Suprapubic skin (tissue), 4 donors: ENCODE data around the gene MLPH. TPM values are rescaled to one million over a fixed set of nuclear protein-coding genes. Genes with fewer than 3 reads are reported as not detected.

ENCODE experiments used
- DNase-seq, 2 donors: peaks; one replicate each; pipeline ENCODE4 v3.0.0-alpha.2; 2019; ENCODE audit warnings: low spot score in 2 of 2
- H3K27ac ChIP-seq: fragments of 200-600 bp; sonication (generic); one replicate; pipeline ENCODE4 v1.5.1; 2019
- H3K27me3 ChIP-seq: fragments of 200-600 bp; sonication (generic); one replicate; pipeline ENCODE4 v1.5.1; 2019
- H3K36me3 ChIP-seq: fragments of 200-600 bp; sonication (generic); one replicate; pipeline ENCODE4 v1.5.1; 2019
- H3K4me1 ChIP-seq: fragments of 200-600 bp; sonication (generic); one replicate; pipeline ENCODE4 v1.5.1; 2019
- H3K4me3 ChIP-seq: fragments of 200-600 bp; sonication (generic); one replicate; pipeline ENCODE4 v1.5.1; 2019; ENCODE audit warnings: mild to moderate bottlenecking
- H3K9me3 ChIP-seq: fragments of 200-600 bp; sonication (generic); one replicate; pipeline ENCODE4 v1.5.1; 2019
- EP300 ChIP-seq: sonication (generic); formaldehyde crosslinking; IDR thresholded peaks from one replicate; pipeline ENCODE4 v1.6.1; 2017; ENCODE audit warnings: antibody characterized with exemption
- POLR2A ChIP-seq, 2 donors: fragments of 450-650 bp; IDR thresholded peaks; one replicate each; pipeline ENCODE4 v1.6.1; 2017; ENCODE audit warnings: antibody characterized with exemption in 2 of 2, mild to moderate bottlenecking in 2 of 2, moderate library complexity in 2 of 2
- POLR2AphosphoS5 ChIP-seq, 3 donors: sonication (generic); formaldehyde crosslinking; IDR thresholded peaks; one replicate each; pipeline ENCODE4 v1.6.1; 2017; ENCODE audit warnings: antibody characterized with exemption in 3 of 3
- WGBS: methylation state at CpG from one replicate; pipeline ENCODE4 v1.1.5; 2018; 5-methylcytosine and 5-hydroxymethylcytosine counted together
- total RNA-seq, 4 donors: library from RNA; depleted of rRNA; stranded (reverse); fragments of >200 nt; gene quantifications; one replicate each; pipeline ENCODE4 v1.1.0, GENCODE V29; 2016
- TF ChIP-seq, protein P1 (sequence below), 2 donors: fragments of 200-600 bp in 1 of 2; fragments of 450-650 bp in 1 of 2; sonication (generic) in 1 of 2; IDR thresholded peaks; one replicate each; pipeline ENCODE4 v1.5.1; 2016 to 2019; ENCODE audit warnings: antibody characterized with exemption in 2 of 2, mild to moderate bottlenecking in 1 of 2, moderate library complexity in 1 of 2

The MLPH gene
- total RNA-seq, 4 donors from 2014 or later, result 8.8 to 41.1 (median 24.4) TPM

- Histone ChIP-seq H3K4me3 (no peak overlapping the region), H3K9me3 (peaks cover under 1% of the 10 kb centered on the region), H3K27me3 (no peaks in the 10 kb centered on the region), H3K4me1 (peaks cover 16% of the 10 kb centered on the region), H3K36me3 (no peaks in the 10 kb centered on the region), H3K27ac (peak overlapping the region; percentile 59)
- WGBS, result 65% methylated on average over 21 of the region's 23 CpGs
- TF ChIP-seq, protein P1, sequence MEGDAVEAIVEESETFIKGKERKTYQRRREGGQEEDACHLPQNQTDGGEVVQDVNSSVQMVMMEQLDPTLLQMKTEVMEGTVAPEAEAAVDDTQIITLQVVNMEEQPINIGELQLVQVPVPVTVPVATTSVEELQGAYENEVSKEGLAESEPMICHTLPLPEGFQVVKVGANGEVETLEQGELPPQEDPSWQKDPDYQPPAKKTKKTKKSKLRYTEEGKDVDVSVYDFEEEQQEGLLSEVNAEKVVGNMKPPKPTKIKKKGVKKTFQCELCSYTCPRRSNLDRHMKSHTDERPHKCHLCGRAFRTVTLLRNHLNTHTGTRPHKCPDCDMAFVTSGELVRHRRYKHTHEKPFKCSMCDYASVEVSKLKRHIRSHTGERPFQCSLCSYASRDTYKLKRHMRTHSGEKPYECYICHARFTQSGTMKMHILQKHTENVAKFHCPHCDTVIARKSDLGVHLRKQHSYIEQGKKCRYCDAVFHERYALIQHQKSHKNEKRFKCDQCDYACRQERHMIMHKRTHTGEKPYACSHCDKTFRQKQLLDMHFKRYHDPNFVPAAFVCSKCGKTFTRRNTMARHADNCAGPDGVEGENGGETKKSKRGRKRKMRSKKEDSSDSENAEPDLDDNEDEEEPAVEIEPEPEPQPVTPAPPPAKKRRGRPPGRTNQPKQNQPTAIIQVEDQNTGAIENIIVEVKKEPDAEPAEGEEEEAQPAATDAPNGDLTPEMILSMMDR (IDR thresholded peaks at IDR 0.05), result no peak
- TF ChIP-seq EP300, result no peak
- no peak for TF ChIP-seq POLR2A (IDR thresholded peaks at IDR 0.05)
- TF ChIP-seq POLR2AphosphoS5 (IDR thresholded peaks at IDR 0.05), result no peak
- DNase-seq, result peak in 1 of 2 donors; percentile 60
Observed at GRCh38 chr2:237497009-237497837, 10.2 kb downstream of the MLPH start.

DNA sequence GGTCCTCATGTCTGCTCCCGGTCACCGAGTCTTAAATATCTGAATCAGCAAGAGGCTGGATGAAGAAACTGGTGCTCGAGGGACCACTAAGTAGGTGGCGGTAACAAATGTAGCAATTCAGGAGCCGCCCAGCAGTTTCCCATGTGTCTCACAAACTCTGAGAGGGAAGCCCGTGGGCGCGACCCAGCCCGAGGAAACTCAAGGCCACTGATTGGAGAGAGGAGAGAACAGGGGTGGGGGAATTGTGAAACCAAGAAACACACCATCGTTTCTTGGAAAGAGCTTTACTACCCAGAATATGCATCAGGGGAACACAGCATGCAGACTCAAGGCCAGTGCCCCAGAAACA is 10.8 kb downstream of the MLPH start:
- 44% methylated on average over 10 of the region's 10 CpGs for WGBS
- Histone ChIP-seq H3K9me3 (no peaks in the 10 kb centered on the region), H3K4me3 (no peak overlapping the region), H3K36me3 (no peaks in the 10 kb centered on the region), H3K27me3 (no peaks in the 10 kb centered on the region), H3K4me1 (peaks cover 17% of the 10 kb centered on the region), H3K27ac (peak overlapping the region; percentile 59)
- TF ChIP-seq, protein P1 (IDR thresholded peaks at IDR 0.05), result no peak
- peak in 1 of 3 donors; percentile 14 for TF ChIP-seq POLR2AphosphoS5 (IDR thresholded peaks at IDR 0.05)
- DNase-seq, result peak; percentile 90 to 91

DNA sequence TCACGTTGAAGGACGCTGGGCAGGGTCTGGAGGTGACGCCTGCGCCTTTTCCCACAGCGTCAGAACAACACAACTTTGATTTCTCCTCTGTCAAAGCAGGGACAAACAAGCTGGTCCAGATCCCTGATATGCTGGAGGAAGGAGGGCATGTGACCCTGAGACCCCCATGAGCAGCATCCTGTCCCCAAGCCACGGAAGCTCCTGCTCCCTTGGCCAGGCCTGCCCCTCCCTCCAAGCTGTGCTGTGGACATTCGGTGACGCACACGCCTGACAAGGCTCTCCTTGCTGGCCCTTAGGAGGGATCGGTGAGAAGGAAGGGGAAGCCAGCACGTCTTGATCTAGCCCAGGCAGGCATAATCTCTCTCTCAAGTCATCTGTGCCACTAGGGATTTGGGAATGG is 11.3 kb downstream of the MLPH start:
- Histone ChIP-seq H3K9me3 (no peaks in the 10 kb centered on the region), H3K27ac (peak overlapping the region; percentile 59), H3K4me1 (peaks cover 17% of the 10 kb centered on the region), H3K4me3 (no peak overlapping the region), H3K36me3 (no peaks in the 10 kb centered on the region), H3K27me3 (no peaks in the 10 kb centered on the region)
- 71% methylated on average over 7 of the region's 11 CpGs for WGBS
- TF ChIP-seq POLR2A (IDR thresholded peaks at IDR 0.05) (no peak), EP300 (no peak), POLR2AphosphoS5 (IDR thresholded peaks at IDR 0.05) (no peak)
- TF ChIP-seq, protein P1 (IDR thresholded peaks at IDR 0.05), result no peak
- peak in 1 of 2 donors; percentile 76 for DNase-seq

GRCh38 chr2:237500681-237501424 is 13.8 kb downstream of the MLPH start:
- Histone ChIP-seq H3K36me3 (no peaks in the 10 kb centered on the region), H3K9me3 (no peaks in the 10 kb centered on the region), H3K4me1 (peaks cover 17% of the 10 kb centered on the region), H3K4me3 (no peak overlapping the region), H3K27me3 (no peaks in the 10 kb centered on the region), H3K27ac (no peak overlapping the region)
- DNase-seq, result peak in 1 of 2 donors; percentile 58
- 63% methylated on average over 13 of the region's 13 CpGs for WGBS
- TF ChIP-seq POLR2AphosphoS5 (IDR thresholded peaks at IDR 0.05) (no peak), EP300 (no peak), POLR2A (IDR thresholded peaks at IDR 0.05) (no peak)
- TF ChIP-seq, protein P1 (IDR thresholded peaks at IDR 0.05), result no peak

- WGBS, result 66% methylated on average over 2 of the region's 2 CpGs
- no peak for TF ChIP-seq POLR2A (IDR thresholded peaks at IDR 0.05)
- TF ChIP-seq POLR2AphosphoS5 (IDR thresholded peaks at IDR 0.05), result no peak
- no peak for TF ChIP-seq EP300
- TF ChIP-seq, protein P1 (IDR thresholded peaks at IDR 0.05), result no peak
- H3K27ac ChIP-seq, result peak overlapping the region; percentile 33
- no peak overlapping the region for H3K4me3 ChIP-seq
- H3K27me3 ChIP-seq, result no peaks in the 10 kb centered on the region
- H3K4me1 ChIP-seq, result peaks cover 22% of the 10 kb centered on the region
- H3K9me3 ChIP-seq, result no peaks in the 10 kb centered on the region
- H3K36me3 ChIP-seq, result no peaks in the 10 kb centered on the region
- DNase-seq, result no peak
Observed at GRCh38 chr2:237501892-237502513, 15.0 kb downstream of the MLPH start.
